Activated CD8-positive, alpha-beta memory T cell treated with anti-CD3 and anti-CD28 coated beads for 24 hours (primary cell): ENCODE results near the gene TMEM54.

Source experiments
- DNase-seq: peaks from one replicate; pipeline ENCODE4 v3.0.0-alpha.2; 2020

TMEM54 gene, protein sequence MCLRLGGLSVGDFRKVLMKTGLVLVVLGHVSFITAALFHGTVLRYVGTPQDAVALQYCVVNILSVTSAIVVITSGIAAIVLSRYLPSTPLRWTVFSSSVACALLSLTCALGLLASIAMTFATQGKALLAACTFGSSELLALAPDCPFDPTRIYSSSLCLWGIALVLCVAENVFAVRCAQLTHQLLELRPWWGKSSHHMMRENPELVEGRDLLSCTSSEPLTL

DNA sequence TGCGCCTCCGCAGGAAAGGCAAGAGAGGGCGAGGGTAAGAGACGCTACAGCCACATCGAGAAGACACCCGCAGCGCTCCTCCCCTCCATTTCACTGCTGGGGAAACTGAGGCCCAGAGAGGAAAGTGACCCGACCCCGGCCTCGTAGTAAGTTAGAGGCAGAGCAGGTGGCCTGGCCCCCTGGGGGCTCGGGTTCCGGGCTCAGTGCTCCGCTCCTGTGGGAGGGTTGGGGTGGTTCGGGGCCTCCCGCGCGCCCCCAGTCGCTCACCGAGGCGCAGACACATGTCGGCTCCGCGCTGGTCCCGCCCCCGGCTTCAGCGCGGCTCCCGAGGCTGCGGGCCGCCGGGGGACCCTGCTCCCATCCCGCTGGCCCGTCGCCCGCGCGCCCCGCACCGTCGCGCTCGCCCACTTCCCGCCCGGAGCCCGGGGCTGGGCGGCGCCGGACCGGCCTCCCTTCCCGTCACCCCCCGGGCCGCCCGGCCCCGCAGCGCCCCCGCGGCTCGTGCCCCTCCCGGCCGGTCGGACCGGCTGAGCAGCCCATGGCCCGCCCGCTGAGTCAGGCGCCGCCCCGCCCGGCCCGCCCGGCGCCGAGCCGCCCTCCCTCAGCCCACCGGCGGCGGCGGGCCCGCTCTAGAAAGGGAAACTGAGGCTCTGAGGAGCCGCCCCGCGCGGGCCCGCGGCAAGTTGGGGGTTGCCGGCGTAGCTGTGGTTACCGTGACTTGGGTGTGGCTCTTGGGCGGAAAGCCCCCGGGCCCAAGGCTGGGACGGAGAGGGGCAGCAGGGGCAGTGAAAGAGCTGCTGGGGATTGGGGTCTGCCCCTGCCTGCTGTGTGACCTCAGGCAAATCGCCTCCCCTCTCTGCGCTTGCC, at the start of gene TMEM54:
TMEM54 (minus strand) TSS at position 434 of the 867 bp plus-strand sequence; CDS start at position 283, 151 bp downstream.
- no peak for DNase-seq

DNA sequence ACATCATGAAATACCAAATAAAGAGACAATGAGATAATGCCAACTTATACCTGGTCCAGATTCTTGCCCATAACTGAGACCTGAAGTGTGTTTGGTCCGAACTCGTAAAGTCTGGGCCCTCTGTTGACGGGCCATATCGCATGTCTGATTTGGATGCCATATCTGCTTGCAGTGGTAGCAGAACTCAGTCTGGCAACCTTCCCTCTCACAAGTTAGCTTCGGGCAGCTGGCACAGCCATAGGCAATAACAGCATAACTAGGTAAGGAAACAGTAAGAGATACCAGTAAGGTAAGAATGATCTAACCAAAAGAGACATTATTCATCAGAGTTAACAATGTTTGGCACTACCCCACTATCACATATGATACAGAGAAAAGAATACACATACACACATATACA, 48.3 kb upstream of the TMEM54 start:
- no peak for DNase-seq

DNA sequence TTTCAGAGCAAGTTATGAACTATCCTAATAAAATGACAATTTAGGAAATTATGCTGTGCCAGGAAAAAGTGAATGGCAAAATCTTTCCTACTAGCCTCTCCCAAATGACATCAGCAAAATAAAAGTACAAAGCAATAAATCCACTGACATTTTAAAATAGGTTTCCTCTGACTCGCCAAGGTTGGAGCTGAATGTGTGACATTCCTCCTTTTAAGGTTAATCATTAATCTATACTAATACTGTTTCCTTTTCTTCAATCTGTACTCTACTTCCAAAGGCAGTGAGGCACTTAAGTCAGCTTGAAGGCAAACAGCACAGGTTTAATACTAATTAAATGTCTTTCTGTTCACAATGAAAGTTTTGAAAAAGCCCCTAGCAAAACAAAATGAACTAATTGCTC, 47.7 kb upstream of the TMEM54 start:
- no peak for DNase-seq

DNA sequence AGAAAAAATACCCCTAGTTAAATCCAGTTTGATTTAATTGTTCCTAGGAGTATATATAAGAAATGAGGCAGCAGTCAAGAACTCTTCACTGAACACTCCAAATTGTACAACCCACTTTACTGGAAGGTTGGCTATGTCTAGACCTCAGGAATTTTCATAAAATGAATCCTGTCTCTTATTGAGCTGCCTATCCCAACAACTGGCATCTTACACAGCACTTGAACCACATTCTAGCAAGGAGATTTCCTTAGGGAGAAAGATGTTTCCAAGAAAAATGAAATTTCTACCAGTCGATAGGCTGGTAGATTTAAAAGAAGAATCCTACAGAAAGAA, 47.2 kb upstream of the TMEM54 start:
- DNase-seq = no peak

GRCh38 chr1:32947669-32948389, 46.6 kb upstream of the TMEM54 start:
- DNase-seq = no peak

- no peak for DNase-seq
Measured at GRCh38 chr1:32946413-32946812, 45.2 kb upstream of the TMEM54 start.

- DNase-seq = no peak
Measured at GRCh38 chr1:32944180-32944579, 43.0 kb upstream of the TMEM54 start.

- no peak for DNase-seq
Measured at GRCh38 chr1:32939655-32940371, 38.6 kb upstream of the TMEM54 start.

- DNase-seq = no peak
Measured at GRCh38 chr1:32937061-32937460, 35.9 kb upstream of the TMEM54 start.

DNA sequence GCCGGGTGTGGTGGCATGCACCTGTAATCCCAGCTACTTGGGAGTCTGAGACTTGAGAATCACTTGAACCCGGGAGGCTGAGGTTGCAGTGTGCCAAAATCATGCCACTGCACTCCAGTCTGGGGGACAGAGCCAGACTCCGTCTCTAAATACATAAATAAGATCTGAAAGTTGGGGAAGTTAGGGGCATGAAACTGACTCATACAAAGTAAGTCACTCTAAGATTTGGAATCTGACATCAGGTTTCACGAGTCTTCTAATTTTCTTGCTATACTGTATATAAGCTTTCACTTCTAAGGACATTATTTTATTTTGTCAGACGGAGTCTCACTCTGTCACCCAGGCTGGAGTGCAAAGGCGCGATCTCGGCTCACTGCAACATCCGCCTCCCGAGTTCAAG, 33.3 kb upstream of the TMEM54 start:
- no peak for DNase-seq

DNA sequence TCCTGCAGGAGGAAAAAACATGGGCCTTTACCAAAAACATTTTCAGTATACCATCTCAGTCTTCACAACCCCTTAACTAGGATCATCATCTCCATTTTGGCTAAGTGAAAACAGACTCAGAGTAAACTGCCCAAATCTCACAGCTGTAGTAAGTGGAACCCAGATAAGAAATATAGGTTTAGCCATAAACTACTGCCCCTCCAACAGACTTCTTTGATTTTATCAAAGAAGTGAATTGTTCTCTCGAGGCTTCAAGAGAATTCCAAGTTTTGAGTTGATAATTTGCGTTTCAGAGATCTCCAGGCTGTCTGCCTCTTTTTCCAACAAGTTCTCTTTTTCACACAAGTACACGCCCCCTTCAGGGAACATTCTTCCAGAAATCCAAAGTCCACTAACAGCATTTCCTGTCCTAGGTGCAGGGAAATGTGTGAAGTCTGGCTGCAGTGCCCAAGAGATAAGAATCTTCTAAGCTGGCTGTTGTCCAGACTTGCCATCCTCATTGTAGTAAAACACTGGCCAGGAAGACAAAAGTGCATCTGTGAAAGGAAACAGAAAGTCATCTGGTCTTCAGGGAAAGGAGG, 32.6 kb upstream of the TMEM54 start:
- no peak for DNase-seq

DNA sequence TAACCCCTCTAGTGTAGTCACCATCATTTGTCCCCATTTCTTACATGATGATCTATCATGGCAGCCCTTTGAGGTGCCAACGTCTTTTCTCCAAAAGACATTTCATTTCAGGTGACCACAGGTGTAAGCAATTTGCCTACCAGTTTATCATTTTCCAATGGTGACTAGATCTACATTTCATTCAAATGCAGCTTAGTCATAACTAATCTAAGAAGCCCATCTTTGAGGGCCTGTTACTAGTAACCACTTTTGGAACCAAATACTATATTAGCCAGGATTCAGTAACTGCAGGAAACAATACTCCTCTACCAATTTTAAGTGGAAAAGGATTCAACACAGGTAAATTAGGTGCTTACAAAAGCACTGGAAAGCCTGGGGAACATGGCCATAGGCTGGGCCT, 30.6 kb upstream of the TMEM54 start:
- DNase-seq = no peak

- DNase-seq = no peak
Measured at GRCh38 chr1:32929366-32929765, 28.2 kb upstream of the TMEM54 start.

GRCh38 chr1:32928715-32929114, 27.5 kb upstream of the TMEM54 start:
- no peak for DNase-seq

GRCh38 chr1:32928285-32928684, 27.1 kb upstream of the TMEM54 start:
- no peak for DNase-seq

DNA sequence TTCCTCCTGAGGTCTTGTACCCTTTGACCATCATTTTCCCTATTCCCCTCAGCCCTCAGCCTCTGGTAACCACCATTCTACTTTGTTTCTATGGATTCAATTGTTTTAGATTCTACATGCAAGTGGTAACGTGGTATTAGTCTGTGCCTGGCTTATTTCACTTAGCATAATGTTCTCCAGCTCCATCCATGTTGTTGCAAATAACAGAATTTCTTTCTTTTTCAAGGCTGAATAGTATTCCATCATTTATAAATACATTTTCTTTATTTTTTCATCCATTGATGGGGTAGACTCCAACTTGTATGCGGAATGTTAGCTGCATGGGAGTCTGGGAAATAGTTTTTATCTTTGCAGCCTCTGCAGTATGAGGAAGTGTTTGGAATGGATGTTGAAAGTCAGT, 26.3 kb upstream of the TMEM54 start:
- no peak for DNase-seq

DNA sequence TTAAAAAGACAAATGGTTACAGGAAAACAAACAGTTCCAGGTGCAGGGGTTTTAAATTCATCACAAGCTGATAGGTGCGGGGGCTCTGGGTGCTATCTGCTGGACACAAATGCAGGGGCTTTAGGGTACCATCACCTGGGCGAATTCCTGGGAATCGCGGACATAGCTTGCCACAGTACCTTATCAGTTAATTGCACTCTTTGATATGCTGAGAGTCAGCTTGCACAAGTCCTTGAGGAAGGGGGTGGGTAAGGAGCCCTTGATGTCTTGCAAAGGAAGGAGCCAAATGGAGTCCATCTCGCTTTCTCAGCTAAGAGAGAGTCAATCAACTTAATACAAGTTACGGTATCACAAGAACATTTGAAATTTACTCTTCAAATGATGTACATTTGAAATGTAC, 25.4 kb upstream of the TMEM54 start:
- DNase-seq = no peak

DNA sequence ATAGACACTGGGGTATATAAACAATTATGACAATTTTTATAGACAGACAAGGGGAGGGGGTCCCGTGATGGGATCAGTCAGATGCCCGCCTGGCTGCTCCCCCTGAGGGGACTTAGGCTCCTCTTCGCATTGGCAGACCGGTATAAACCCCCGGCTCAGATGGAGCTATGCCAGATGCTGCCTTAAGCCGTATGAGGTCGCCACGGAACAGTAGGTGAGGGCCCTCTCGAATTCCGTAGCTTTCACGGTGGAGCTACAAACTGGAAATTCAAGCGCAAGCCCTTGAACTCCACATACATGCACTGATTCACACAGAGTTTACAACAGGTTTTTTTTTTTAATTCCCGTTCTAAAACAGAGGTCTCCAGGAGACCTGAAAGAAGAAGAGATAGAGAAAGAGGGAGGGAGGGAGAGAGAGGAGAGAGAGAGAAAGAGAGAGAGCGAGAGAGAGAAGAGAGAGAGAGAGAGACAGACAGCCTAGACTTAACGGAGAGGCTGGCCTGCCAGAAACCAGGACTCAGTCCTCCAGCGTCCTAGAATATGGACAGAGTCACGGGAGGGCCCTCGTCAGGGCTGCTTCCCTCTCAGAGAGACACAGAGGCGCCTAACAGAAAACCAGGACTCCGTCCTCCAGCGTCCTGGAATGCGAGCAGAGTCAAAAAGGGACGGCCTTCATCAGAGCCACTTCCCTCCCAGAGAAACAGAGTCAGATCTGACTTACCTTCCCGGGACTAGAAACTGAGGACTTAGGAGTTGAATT, 24.4 kb upstream of the TMEM54 start:
- no peak for DNase-seq

- no peak for DNase-seq
Measured at GRCh38 chr1:32924881-32925344, 23.7 kb upstream of the TMEM54 start.

DNA sequence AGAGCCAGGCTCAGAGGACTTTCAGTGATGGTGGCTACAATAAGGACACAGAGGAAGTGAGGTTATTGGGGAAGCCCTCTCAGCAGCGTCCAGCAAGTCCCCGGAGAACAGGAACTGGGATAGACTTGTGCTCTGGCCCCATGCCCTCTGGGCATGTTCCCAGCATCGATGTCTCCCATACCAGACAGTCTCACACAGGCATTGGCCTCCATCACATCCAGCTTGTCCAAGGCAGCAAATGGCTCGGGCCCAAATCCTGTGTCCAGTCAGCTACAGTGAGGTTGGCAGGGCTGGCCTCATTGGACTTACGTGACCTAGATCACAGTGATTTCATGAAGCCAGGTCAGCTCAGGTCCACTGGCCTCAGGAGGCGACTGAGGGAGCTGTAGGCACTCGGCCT, 19.6 kb upstream of the TMEM54 start:
- no peak for DNase-seq

GRCh38 chr1:32919811-32920733, 18.9 kb upstream of the TMEM54 start:
- no peak for DNase-seq
